Upper lobe of left lung (tissue), 4 donors: ENCODE data around the gene USP17L12.
"Not testable (repeated sequence)": the region's sequence is repeated elsewhere in the genome, so short reads cannot be mapped to it uniquely, and the experiment has no call there.

Experiments
- EP300 ChIP-seq, 4 donors: sonication (generic); formaldehyde crosslinking; IDR thresholded peaks; one replicate each; pipeline ENCODE4 v1.5.1; 2017; ENCODE audit warnings: antibody characterized with exemption in 4 of 4, control low read depth in 2 of 4
- TF ChIP-seq, protein P1 (sequence below), 6 experiments: fragments of 450-650 bp in 4 of 6; fragments of 200-600 bp in 2 of 6; sonication (generic) in 2 of 6; IDR thresholded peaks; one replicate each; pipeline ENCODE4 v1.5.1; 2016 to 2019; ENCODE audit warnings: antibody characterized with exemption in 6 of 6

DNA sequence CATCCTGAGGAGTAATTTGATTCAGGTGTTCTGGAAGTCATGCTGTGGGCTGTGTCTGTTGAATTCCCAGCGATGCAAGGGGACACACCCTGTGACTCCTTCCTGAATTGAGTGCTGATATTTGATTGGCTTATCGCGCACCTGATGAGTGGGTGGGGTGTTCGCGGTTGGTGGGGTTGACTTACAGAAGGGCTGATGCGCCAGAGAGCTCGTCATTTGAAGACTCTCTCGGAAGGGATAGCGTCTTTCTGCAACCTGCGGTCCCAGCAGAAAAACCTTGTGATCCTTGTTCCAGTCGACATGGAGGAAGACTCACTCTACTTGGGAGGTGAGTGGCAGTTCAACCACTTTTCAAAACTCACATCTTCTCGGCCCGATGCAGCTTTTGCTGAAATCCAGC is 33.1 kb downstream of the USP17L12 start, which contains the start of gene USP17L19:
- TF ChIP-seq, protein P1, sequence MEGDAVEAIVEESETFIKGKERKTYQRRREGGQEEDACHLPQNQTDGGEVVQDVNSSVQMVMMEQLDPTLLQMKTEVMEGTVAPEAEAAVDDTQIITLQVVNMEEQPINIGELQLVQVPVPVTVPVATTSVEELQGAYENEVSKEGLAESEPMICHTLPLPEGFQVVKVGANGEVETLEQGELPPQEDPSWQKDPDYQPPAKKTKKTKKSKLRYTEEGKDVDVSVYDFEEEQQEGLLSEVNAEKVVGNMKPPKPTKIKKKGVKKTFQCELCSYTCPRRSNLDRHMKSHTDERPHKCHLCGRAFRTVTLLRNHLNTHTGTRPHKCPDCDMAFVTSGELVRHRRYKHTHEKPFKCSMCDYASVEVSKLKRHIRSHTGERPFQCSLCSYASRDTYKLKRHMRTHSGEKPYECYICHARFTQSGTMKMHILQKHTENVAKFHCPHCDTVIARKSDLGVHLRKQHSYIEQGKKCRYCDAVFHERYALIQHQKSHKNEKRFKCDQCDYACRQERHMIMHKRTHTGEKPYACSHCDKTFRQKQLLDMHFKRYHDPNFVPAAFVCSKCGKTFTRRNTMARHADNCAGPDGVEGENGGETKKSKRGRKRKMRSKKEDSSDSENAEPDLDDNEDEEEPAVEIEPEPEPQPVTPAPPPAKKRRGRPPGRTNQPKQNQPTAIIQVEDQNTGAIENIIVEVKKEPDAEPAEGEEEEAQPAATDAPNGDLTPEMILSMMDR (IDR thresholded peaks at IDR 0.05), result not testable (repeated sequence)
- TF ChIP-seq EP300 (IDR thresholded peaks at IDR 0.05), result not testable (repeated sequence)
